ENCODE data around the gene SPACA7.

- TF ChIP-seq FOXA1 (IDR thresholded peaks at IDR 0.05) (no peak), SUZ12 (IDR thresholded peaks at IDR 0.05) (no peak), ZNF384 (IDR thresholded peaks at IDR 0.05) (no peak), BHLHE40 (IDR thresholded peaks at IDR 0.05; ENCODE audit: borderline replicate concordance) (no peak), NFRKB (IDR thresholded peaks at IDR 0.05) (no peak), ELF4 (IDR thresholded peaks at IDR 0.05) (no peak), TARDBP (IDR thresholded peaks at IDR 0.05) (no peak), CTBP1 (IDR thresholded peaks at IDR 0.05; ENCODE audit: borderline replicate concordance) (no peak), HDGF (IDR thresholded peaks at IDR 0.05; ENCODE audit: borderline replicate concordance) (no peak), FOXM1 (IDR thresholded peaks at IDR 0.05; ENCODE audit: borderline replicate concordance) (no peak), SP1 (IDR thresholded peaks at IDR 0.05) (no peak)
Measured at GRCh38 chr13:112443191-112443994, 67.2 kb downstream of the SPACA7 start.

Data from HEK293T (cell line).